Stimulated activated CD8-positive, alpha-beta memory T cell treated with anti-CD3 and anti-CD28 coated beads, Interleukin-2, amount 100 ng/mL, for 1 hour (primary cell): ENCODE measurements around the gene MED13L.
"Not testable (repeated sequence)": the region's sequence is repeated elsewhere in the genome, so short reads cannot be mapped to it uniquely, and the experiment has no call there.

Experiments
- DNase-seq, 2 donors: peaks; one replicate each; pipeline ENCODE4 v3.0.0-alpha.2; 2020; ENCODE audit warnings: low read depth in 2 of 2

Gene MED13L

DNA sequence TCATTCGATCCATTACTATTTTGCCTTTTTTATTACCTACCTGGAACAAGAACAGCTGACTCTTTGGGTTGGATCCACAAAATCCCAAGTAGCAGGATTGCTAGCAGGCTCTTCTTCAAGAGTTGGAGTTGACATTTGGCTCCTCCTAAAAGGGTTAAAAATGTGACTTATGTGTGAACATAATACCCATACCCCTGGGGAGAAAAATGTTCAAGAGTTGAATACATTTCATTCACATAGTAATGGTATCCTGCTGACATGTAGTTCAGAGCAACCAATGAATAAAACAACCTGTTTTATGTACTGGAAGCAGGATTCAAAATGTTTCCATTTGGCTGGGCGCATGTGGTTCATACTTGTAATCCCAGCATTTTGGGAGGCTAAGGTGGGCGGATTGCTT lies 264.7 kb downstream of the MED13L start:
- DNase-seq: no peak

DNA sequence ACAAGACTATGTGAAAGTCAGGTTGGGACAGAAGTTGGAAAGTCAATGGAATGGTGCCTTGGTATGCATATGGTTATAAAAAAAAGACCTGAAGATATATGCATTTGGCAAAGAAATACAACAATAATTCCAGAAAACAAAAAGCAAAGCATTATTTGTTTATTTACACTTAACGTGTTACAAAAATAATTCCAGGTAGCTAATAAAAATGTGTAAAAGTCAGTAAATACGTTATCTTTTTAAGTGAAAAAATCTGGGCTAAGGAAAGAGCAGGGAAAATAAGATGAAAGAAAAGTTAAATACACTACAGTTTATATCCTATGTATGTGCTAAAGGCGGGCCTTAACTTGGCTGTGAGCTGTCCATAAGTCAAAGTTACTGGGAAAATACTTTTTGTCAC lies 266.3 kb downstream of the MED13L start:
- DNase-seq: no peak

DNA sequence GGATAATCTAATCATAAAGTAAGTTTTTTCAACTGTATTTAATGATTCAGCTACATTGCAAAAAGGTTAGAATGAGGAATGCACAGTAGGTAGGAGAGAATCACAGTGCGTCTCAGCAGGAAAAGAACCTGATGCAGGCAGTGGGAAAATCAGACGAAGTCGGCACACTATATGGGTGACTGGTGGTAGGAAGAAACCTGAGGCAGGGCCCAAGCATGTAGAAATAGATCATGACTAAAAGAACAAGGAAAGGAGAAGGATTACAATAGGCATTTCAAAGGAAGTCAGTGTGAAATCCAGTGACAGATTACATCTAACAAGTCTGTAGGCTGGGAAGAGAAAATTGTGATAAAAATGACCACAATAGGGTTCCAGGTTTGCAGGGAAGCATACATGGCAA lies 267.0 kb downstream of the MED13L start:
- no peak for DNase-seq

DNA sequence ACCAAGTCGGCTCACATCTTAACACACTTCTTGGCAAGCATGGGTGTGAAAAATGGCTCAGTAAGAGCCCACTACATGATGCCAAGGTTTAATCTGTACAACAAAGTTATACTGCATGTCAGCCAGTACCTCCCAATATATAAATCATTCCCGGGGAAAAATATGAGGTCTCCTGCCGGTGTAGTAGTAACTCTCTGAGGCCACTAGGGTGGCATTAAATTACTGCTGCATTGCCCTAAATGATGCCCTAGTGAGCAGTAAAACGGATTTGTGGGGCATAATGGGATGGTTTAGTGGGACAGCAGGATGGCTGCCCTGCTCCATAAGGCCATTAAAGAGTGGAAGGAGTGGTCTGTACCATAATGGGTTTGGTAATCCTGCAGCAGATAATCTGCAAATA lies 267.7 kb downstream of the MED13L start:
- no peak for DNase-seq

DNA sequence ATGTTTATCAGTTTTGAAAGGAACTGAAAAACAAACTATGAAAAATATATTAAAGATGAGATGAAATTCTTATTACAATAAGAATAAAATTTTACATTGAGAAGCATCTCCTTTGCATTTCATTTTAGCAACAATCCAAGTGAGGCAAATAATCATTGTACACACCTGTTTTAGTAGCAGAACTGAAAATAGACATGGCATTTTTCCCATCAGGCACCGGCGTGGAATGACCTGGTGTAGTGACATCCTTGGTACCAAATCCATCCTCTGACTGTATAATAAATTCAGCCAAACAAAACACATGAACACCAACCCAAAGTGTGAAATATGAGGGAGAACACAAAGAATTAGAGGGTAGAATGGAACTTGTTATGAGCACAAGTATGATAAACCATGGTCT lies 271.4 kb downstream of the MED13L start:
- DNase-seq: no peak

DNA sequence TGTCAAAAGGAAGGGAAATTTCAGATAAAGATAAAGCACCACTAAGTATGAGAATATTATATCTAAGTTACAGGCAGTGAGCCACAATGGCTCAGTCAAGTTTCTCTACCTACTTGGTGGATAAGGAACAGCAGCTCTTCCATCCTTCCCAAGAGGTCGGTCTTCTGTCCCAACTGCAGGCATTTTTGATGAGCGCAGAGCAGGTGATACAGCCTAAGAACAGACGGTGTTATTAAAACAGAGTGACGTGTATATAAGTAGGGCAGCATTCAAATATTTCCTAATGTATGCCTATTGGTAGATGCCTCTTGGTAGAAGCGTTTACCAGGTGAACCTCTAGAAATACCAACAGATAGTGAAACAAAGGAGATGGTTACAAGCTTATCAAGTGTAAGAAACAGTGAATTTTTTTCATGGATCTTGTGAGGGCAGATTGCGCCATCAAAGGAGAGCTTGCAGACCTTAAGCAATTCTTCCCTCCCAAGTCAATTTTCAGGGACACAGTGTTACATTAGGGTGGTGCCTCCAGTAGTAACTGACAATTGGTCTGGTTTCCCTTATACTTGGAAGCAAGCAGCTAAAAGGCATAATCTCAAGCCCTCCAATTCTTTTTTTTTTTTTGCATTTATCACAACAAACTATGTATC lies 274.5 kb downstream of the MED13L start:
- no peak for DNase-seq

DNA sequence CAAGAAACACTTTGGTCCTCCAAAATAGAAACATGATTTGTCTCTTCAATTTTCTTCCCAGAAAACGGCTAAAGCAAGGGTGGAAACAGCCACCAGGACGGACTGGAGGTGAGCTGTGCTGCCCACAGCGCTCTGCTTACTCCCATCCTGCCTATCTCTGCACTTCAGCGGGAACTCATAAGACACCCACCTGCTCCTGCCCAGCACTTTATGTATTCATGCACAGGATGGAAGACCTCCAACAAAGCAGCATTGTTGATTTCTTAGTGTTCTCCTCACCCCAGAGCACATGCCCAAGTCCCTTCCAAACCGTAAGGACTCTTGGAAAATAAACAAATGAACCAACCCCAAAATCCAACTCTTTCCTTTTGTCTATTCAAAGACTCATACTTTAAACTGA lies 277.2 kb downstream of the MED13L start:
- no peak for DNase-seq

DNA sequence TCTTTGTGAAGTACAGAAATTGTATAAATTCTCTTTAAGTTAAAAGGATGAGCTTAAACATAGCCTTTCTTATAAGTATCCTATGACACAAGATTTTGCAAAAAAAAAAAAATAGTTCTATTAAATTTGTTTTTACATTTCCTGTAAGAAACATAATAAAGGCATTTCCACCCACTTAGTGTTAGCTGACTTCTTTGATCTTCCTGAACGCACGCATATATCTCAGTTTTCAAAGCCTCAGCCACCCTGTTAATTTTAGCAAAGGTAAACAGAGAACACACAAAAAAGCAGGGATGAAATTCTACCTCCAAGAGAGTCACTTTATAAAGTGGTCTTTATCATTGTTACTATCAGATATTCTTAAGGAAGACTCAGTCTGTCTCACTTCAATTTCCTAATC lies 277.9 kb downstream of the MED13L start:
- no peak for DNase-seq

DNA sequence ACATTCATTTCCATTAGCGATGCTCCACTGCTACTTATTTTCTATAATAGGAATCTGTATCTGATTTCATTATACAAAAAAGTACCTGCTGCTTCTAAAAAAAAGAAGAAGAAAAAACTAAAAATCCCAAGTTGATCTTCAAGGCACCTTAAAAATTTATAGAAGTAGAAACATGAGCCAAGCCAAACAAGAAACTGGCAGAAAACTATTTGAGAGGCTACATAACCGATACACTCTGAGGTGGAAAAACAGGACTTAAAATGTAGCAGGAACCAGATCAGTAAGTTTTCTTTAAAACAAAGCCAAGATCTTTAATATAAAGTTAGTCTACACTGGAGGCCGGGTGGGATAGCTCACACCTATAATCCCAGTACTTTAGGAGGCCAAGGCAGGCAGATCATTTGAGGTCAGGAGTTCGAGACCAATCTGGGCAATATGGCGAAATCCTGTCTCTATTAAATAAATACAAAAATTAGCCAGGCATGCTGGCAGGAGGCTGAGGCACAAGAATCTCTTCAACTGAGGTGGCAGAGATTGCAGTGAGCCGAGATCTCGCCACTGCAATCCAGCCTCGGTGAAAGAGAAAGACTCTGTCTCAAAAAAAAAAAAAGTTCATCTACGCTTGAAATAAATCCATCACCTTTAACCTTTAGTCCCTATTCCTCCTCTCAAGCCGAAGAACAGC lies 278.6 kb downstream of the MED13L start:
- DNase-seq: no peak

DNA sequence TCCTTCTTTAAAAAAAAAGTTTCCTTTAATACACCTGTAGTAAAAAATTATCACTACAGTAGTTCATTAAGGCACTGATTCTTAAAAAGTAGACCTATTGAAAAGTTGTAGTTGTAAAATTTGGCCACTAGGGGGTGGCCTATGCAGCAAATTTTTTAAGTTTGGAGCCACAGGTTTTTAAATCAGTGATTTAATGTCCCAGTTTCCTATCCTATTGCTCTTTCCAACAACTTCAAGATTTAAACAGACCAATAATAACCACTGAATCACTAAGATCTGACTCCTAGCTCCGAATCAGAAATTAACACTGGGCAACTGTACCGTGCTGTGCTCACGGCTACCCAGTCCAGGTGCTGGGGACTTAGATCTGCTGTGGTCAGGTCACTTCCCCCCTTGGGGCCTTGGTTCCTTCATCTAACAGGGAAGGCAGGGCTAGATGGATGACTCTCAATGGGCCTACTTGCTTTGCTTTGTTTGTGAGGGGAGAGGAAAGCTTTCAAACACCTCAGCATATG lies 279.3 kb downstream of the MED13L start:
- no peak for DNase-seq

DNA sequence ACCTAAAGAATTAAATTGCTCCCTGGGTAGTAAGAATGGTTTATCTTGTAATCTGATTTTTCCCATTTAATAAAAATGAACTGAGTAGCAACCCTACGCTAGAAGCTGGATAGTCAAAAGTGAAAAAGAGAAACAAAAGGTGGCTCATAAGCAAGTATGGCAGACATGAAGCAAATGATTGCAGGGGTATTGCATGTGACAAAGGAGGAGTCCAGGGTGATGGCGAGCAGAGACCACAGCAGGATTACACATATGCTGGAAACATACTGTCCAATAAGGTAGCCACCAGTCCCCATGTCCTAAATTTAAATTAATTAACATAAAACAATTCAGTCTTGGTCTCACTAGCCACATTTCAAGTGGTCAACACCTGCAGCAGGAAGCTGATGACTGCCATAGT lies 283.8 kb downstream of the MED13L start:
- DNase-seq: no peak

DNA sequence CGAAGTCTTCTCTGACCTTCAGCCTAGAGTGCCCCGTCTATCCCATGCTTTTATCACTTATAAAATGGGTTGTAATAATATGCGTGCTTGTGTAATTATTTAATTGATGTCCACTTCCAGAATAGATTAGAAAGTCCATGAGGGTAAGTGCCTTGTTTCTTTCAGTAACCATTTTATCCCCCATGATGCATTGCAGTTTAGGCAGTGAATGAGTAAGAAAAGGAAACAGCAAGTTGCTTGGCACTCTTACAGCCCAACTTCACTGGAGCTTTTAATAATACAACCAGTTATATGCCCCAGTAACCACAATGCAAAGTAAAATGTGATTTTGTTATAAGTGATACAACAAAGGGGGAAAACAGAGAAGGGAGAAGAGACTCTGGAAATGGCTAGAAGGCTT lies 287.3 kb downstream of the MED13L start:
- DNase-seq: no peak

DNA sequence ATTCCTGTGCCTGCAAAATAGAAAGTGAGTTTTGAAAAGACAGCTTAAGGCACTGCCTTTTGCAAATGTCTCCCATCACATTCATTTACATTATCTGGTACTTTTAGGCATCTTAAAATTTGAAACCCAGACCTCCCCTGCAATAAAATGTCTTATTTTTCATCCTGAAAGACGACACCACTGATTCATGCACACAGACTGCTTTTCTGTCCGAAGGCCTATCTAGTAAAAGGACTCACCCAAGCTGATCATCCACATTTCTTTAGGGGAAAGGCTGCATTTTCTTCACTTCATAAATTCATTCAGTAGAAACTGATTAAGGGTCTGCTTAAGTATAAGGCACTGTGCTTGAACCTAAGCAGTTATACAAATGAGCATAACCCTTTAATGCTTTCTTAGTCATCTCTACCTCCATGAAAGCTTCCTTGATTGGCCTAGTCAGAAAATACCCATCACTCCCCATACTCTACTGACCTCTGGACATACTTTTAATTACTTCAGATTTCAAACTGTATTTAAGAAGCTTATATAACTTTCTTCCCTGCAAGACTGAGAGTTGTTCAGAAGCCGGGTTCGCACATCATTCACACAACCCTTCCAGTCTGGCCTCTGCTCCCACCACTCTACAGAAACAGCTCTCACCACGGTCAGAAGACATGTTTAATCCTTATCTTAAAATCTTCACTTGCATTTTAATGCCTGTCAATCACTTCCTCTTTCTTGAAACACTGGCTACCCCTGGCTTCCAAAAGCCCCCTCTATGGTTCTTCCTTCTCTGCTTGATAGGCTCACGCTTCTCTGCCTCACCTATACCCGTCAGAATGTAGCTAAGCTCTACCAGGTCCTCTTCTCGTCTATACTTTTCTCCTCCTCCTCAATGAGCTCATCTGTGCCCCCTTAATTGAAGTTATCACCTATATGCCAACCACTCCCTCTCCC lies 288.6 kb downstream of the MED13L start:
- DNase-seq: no peak

DNA sequence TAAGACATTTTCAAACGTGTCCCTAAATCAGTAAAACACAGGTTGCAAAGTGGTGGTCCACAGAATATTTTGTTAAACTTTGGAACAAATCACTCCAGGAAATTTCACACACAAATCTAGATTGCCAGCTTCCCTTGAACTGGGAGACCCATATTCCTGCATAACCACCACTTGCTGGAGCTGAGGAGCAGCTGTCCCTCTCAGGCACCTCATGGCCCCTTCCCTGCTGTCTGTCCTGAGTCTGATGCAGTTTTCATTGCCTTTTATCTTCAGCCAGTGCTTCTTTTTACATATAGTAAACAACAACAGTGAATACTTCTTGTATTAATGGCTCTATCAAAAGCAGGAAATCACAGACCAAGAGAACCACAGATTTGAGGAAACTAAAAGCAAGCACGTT lies 289.3 kb downstream of the MED13L start:
- no peak for DNase-seq

DNA sequence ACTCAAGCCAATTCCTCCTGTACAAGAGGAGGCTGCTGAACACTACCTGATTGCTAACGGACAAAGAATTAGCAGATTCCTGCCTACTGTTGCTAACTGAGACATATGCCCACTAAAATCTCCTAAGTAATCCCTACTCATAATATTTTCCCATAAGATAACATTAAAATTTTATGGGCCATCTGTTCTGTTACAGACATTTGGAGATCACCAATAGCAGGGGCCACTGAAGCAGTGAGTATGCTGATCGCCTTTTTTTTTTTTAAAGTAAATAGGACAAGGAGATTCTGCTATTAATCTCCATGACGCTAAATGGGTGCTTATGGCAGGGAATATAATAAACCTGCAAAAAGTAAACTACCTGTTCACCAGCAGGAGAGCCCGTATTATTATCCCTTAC lies 292.9 kb downstream of the MED13L start:
- no peak for DNase-seq

DNA sequence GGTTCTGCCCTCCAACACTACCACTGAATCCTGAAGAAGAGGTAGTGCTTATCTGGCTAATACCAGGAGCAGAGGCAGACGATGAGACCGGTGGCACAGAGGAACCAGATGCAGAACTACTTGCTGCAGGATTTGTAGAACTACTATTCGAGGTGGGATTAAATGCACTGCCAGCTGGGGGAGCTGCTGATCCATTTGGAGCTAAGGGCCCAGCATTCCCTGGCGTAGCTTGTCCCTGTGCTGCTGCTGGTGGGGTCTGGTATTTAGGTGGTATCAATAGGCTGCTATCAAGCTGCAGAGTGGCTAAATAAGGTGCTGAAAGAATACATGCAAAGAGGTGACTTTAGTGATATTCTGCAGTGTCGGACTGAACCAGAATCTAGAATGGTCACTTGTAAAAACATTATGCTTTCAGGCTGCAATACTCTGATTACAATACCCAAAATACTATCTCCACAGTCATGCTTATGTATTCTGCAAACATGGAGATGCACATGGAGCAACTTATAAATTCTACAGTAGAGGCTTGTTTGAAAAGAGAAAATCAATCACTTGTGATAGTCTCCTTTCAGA lies 294.2 kb downstream of the MED13L start:
- no peak for DNase-seq

DNA sequence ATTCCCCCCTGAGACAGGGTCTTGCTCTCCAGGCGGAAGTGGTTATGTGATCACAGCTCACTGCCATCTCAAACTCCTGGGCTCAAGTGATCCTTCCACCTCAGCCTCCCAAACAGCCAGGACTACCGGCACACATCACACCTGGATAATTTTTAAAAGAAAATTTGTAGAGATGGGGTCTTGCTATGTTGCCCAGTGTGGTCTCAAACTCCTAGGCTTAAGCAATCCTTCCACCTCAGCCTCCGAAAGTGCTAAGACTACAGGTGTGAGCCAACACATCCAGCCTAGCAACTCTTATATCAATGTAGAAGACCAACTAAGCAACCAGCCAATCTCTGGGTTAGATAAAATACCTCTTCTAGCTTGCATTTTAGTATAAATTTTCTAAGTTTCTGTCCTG lies 297.2 kb downstream of the MED13L start:
- no peak for DNase-seq

DNA sequence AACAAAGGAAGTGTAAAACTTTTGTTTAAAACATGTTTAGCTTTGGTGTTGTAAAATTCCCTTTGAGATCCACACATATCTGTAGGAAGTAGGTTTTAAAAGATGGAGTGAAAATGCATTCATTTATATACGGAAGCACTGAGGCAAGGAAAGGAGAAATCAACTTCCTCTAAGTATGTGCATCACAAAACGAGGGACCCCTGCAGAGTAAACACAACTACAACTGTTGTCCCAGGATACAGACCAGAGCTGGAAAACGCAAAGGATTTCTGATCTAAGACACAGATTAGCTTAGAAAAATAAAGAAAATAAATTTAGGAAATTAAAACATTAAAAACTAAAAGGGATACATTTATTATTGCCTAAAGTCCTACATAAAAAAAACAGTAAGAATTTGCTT lies 297.6 kb downstream of the MED13L start:
- no peak for DNase-seq

DNA sequence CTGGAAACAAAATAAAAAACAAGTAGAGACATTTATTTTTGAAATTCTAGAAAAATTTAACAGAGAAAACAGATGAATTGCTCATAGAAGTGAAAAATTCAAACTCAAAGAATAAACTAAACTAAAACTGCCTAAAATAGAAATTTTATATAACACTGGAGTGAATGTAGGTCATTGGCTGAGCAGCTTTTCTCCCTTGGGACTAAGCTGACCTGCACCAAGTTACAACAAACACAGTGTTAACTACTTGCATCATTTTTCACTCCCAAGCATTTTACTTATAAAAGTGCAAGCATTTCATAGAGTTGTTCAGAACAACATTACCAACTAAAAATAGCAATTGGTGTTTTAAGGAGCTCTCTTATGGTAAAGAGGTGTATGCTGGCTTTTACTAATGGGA lies 298.1 kb downstream of the MED13L start:
- no peak for DNase-seq

DNA sequence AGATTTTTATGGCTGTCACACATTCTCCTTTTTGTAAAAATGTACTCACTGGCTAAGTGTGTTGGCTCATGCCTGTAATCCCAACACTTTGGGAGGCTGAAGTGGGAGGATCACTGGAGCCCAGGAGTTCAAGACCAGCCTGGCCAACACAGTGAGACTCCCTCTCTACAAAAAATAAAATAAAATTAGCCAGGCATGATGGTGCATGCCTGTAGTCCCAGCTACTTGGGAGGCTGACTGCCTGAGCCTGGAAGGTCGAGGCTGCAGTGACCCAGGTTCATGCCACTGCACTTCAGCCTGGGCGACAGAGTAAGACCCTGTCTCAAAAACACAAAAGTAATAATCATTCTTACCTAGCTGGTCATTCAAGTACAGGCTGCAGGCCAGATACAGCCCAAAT lies 300.7 kb downstream of the MED13L start:
- not testable (repeated sequence) for DNase-seq

DNA sequence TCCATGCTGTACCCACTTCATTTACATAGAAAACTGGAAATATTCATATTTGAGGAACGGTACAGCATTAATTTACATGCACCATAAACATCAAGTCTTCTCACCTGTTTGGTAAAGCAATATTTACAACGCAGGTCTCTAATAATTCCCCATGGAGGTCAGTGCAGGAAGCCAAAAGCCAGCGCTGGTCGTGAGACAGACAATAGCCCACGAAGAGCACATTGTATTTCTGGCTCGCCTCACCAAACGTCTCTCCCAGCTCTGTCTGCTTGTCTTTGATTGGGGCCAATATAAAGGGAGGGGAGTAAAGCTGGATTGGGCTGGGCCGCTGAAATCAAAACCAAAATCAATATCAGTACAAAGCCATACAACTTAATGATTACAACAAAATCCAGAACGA lies 302.1 kb downstream of the MED13L start:
- no peak for DNase-seq
